Activated CD4-positive, alpha-beta T cell treated with anti-CD3 and anti-CD28 coated beads, Interleukin-2, Interleukin-4, amounts not matched to agents 100 ng/mL and 50 ng/mL, durations not matched to agents 16 hours and 8 hours (primary cell): ENCODE measurements around the gene RNU6-8.

Source experiments
- DNase-seq: peaks from one replicate; pipeline ENCODE4 v3.0.0-alpha.2; 2020; ENCODE audit warnings: low spot score

RNU6-8 gene

DNA sequence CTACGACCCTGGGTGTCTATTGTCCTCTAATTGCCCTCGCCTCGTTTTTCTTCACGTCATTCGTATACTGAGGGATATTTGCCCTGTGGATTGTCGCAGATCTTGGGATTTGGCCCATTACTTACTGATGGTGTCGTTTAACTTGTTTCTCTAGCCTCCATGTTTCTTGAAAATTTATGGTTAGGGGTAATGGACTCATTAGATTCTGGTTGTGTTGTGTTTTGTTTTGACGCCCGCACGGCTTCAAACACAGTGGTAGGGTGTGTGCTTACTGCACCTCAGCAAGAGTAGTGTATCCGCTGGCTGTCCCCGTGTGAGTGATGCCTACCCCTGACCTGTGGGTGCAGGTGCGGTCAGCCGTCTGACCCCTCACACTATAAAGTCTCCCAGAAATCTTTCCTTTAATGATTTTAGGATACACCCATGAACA is 874 bp upstream of the RNU6-8 start:
- DNase-seq = peak; percentile 8

DNA sequence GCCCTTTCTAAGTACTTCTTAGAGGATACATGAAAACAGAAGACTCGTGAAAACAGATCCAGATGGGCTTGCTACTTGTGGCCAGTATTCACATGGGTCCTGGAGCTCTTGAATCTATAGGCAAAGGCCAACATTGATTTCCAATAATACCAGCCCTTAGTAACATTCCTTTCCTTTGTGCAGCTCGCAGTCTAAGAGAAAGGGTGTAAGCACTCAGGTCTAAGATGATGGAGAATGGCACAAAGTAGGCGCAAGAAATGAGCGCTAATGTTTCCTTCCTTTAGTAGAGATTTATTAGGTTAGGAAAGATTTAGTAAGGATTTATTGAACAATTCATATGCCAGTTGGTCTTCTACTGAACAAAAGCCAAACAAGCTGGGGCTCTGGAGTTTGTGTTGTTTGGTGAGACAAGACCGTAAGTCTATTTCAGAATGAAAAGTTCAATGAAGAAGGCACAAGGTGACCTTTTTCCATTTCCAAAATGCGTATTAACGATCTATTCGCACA is 525 bp downstream of the RNU6-8 start:
- no peak for DNase-seq

GRCh38 chr14:32201816-32202490 is 1.1 kb downstream of the RNU6-8 start, which contains the start of gene RNU6-7:
Gene RNU6-7, plus strand, starts transcription at chr14:32202045.
- DNase-seq = peak; percentile 5

- peak; percentile 78 for DNase-seq
Observed at GRCh38 chr14:32201193-32201815, 1.8 kb downstream of the RNU6-8 start.

GRCh38 chr14:32200368-32201192 is 2.5 kb downstream of the RNU6-8 start:
- no peak for DNase-seq

- no peak for DNase-seq
Observed at GRCh38 chr14:32197919-32198318, 5.2 kb downstream of the RNU6-8 start.

- no peak for DNase-seq
Observed at GRCh38 chr14:32195636-32196035, 7.4 kb downstream of the RNU6-8 start.

DNA sequence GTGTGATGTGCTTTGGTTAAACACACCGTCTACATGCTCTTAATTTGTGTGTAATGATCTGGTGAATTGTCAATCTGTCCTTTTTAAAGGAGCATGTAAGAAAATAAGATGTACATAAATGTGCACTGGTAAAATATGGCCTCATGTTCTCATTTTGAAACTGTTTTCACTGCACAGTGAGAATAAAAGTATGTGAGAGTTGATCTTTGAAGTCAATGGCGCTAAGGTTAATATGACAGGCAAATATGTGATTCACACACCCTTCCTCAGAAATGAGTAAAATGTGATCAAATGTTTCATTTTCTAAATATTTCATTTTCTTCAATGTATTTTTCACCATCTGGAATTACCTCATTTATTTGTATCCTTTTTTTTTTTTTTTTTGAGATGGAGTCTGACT is 9.5 kb downstream of the RNU6-8 start:
- DNase-seq = no peak

DNA sequence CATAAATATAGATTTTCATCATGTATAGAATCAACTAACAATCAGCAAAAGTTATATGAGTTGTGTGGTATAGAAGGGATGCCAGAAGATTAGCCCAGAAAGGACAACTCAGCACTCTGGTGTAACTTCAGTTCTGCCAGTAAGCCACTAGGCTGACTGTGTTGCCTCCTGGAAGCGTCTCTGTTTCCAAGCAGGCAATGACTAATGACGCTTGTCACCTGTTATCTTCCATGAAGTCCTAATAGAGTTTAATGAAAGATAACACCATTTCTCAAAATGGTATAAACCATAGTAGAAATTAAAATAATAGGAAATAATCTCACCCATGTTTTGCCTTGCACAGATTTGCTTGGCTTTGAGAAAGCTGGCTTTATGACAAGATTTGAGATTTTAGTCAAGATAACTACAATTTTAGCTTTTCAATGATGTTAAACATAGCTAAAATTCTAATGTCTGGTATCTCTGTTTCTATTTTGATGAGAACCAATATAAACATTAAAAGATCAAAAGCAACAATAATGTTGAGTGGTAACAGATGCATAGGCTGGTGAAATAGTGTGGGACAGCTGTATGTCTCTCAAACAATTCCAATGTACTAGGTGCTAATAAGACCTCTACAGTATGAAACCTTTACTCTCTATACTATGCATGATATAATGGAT is 10.2 kb downstream of the RNU6-8 start:
- no peak for DNase-seq

DNA sequence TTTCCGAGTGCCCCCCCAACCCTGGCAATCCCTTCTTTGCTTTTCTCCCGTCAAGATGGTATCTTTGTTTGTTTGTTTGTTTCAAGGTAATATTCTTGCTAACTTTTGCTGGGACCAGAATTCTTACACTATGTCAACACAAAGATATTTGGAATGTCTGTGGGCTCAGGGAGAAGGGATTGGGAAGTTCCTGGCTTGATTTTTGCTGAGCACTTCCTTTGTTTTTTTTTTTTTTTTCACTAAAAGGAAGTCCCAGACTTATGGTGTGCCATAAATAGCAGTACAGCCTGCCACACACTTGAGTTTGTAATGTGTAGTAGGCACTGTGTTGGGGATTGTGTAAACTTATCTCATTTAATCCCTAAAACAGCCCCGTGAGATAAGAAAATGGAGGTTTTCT is 12.4 kb downstream of the RNU6-8 start:
- no peak for DNase-seq

GRCh38 chr14:32189811-32190210 is 13.3 kb downstream of the RNU6-8 start:
- DNase-seq = no peak

DNA sequence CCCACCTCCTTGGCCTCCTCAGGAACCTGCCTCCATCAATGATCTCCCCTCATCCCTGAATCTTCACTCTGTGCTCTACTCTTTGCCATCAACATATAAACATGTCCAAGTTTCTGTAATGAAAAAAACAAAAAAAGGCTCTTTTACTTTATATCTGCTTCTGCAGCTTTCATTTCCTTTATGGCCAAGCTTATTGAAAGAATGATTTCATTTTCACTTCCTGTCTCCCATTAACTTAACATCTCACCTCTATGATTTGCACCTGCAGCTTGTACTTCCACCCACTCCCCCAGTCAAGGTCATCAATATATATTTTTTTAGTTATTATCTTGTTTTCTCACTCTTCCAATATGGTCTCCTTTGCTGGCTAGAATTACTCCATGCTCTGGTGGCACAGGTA is 16.8 kb downstream of the RNU6-8 start:
- DNase-seq = no peak

- DNase-seq = no peak
Observed at GRCh38 chr14:32185097-32185496, 18.0 kb downstream of the RNU6-8 start.

DNA sequence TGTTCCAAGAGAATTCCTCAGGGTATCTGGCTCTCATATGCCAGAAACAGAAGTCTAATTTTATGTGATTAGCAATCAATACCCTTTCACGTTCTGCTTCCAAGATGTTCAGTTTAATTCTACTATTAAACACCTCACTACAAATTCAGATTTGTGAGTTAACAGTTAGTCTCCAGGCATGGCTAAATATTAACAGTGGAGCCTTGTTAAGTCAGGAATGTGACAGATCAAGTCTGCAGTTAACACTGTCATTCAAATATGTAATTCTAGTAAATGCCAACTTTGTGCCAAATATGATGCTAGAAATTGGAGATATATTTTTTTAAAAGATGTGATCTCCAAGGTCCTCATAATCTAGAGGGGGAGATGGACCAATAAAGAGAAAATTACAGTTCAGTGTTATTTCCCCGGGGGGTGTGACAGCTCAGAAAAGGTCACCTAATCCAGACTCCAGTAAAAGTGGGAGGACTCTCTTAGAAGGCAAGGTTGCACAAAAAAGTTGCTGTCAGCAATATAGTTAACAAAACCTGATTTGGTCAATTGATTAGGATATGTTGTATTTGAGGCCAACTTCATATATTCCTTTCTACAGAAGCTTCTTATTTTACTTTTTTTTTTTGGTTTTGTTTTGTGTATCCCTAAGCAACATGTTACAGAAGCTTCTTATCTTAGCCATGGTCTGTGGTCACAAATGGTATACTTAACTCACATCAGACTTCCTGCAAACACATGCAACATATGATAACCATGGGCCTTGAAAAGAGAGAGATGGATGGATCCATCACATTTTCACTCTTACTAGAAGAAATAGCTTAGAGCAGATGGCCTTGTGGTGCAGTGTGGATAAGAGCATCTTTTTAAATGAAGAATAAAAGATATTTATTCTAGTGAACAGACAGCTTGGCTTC is 19.7 kb downstream of the RNU6-8 start:
- no peak for DNase-seq

GRCh38 chr14:32171469-32171868 is 31.6 kb downstream of the RNU6-8 start:
- no peak for DNase-seq

GRCh38 chr14:32169191-32169590 is 33.9 kb downstream of the RNU6-8 start:
- DNase-seq = no peak

DNA sequence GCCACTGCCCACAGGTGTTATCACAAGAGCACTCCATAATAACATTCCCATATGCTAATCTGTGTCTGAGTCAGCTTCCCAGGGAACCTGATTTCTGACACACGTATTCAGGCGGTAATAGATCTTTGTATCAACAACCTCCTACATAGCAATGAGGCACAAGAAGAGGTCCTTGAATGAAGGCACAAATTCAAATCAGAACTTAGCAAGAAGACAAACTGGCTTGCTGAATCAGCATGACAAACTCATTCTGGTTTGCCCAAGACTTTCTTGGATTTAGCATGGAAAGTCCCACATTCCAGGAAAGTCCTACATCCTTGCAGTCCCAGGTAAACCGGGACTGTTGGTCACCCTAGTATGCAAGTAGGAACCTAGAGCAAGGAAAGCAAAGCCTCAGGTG is 35.2 kb downstream of the RNU6-8 start:
- DNase-seq = no peak

- DNase-seq = no peak
Observed at GRCh38 chr14:32166924-32167323, 36.1 kb downstream of the RNU6-8 start.

DNA sequence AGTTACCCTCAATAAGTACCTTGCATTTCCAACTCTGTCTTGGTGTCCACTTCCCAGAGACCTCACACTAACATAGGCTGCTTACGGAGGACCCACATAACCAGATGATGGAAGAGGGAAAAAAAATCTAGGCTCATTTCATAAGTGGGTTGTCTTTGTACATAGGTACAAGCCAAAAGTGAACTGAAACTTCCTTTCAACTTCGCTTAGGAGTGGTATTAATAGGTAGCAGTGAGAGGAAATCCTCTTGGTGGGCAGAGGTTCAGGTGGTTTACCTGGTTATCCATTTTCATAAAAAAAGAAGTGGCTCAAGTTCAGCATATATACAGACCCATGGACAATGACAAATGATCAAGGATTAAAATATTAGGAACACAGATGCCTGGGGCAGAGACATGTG is 37.0 kb downstream of the RNU6-8 start:
- DNase-seq = no peak
